ENCODE results near the gene IDS.
"Not testable (repeated sequence)": the region's sequence is repeated elsewhere in the genome, so short reads cannot be mapped to it uniquely, and the experiment has no call there.

IDS gene

DNA sequence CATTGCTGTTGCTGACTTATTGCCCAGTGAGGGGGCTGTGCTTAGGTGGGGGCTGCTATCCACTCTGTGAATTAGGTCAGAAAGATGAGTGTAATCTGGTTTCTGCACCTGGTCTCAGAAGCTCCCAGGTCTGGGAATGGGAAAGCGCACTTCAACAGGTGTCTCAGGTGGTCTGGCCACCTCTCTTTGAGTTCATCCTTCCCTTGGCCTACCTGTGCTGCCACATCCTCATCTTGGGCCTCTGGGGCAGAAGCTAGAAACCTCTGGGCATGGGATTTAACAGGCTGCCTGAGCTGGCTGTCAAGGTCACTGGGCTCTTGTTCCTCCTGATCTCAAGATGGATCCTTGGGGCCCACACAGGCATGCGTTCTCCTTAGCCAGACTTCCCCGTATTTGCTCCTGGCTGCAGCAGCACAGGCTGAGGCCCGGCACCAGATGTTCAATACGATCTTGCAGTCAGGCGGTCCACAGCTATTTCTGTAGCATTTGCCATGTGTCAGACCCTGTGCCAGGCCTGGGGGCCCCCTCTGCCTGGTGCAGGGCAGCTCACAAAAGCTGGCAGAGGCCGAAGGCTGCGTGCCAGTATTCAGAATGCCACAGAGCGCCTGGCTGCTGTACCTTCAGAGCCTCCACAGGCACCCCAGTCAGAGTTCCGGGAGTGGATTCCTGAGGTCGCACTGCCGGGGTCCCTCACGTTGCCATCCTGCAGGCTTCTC, 21.4 kb upstream of the IDS start:
- FAIRE-seq, result not testable (repeated sequence)

DNA sequence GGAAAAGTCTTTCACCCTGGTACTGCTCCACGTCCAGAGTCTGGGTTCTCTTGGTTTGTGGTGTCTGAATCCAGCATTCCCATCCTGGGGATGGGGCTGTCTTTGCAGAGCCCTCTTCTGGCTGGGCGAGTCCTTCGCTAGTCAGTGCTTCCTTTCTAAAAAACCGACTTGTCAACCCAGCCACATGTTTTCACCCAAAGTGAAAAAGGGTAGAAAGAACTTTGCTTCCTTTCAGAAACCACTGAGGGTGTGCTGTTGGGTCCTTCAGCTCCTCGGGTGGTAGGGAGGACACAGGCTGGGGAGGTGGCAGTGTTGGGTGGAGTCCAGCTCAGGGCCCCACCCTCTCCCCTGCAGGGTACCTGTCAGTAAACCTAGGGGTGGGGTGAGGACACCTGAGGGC, 20.8 kb upstream of the IDS start:
- not testable (repeated sequence) for FAIRE-seq

DNA sequence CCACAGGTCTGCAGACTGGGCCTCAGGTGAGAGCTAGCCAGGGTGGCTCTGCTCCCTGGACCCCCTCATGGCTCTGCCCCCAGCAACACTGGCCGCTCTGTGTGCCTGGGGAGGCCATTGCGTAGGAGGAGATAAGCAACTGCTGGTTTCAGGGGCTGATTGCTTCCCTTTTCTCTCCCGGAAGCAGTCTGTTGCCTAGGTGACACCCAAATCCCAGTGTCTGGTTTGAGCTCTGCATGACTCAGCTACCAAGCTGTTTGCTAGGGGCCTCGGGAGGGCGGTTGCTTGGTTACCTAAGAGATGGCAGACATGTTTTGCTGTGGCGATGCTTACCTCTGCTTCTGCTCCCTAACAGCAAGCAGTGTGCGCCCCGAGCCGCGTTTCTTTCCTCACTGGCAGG, 20.3 kb upstream of the IDS start:
- not testable (repeated sequence) for FAIRE-seq

DNA sequence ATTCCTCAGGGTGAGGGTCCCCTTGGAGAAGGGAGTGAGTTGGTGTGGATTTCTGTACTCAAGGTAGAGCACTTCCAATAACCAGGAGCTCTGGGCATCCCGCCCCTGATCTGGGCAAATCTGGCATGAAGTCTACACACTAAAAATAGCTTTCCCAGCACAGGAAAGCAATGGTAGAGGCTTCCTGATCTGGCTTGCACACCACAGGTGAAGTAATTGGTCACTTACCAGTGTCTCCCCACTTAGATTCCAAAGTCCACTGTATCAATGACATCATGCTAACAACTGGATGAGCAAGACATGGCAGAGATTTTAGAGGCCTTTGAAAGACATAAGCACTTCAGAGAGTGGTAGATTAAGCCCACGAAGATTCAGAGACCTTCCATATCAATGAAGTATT, 17.8 kb upstream of the IDS start:
- no peak for FAIRE-seq

DNA sequence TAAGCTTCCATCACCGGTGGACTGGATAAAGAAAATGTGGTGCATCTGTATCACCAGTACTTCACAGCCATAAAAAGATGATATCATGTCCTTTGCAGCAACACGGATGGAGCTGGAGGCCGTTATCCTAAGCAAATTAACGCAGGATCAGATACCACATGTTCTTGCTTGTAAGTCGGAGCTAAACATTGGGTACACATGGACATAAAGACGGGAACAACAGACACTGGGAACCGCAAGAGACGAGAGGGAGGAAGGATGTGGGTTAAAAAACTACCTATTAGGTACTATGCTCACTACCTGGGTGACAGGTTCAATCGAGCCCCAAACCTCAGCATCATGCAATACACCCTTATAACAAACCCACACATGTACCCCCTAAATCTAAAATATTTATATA, 16.3 kb upstream of the IDS start:
- no peak for FAIRE-seq

DNA sequence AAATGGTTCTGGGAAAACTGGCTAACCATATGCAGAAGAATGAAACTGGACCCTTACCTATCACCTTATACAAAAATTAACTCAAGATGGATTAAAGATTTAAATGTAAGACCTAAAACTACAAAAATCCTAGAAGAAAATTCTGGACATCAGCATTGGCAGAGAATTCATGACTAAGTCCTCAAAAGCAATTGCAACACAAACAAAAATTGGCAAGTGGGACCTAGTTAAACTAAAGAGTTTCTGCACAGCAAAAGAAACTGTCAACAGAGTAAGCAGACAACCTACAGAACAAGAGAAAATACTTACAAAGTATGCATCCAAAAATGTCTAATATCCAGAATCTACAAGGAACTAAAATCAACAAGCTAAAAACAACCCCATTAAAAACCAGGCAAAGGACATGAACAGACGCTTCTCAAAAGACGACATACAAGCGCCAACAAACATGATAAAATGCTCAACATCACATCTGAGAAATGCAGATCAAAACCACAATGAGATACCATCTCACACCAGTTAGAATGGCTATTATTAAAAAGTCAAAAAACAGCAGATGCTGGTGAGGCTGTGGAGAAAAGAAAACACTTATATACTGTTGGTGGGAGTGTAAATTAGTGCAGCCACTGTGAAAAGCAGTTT, 15.7 kb upstream of the IDS start:
- not testable (repeated sequence) for FAIRE-seq

DNA sequence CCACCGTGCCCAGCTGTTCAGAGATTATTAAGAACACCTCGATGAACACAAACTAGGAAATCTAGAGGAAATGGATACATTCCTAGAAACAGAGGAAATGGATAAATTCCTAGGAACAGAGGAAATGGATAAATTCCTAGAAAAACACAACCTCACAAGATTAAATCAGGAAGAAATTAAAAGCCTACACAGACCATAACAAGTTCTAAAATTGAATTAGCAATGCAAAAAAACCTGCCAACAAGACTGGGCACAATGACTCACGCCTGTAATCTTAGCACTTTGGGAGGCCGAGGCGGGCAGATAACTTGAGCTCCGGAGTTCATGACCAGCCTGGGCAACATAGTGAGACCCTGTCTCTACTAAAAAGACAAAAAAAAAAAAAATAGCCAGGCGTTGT, 13.1 kb upstream of the IDS start:
- FAIRE-seq, result no peak

DNA sequence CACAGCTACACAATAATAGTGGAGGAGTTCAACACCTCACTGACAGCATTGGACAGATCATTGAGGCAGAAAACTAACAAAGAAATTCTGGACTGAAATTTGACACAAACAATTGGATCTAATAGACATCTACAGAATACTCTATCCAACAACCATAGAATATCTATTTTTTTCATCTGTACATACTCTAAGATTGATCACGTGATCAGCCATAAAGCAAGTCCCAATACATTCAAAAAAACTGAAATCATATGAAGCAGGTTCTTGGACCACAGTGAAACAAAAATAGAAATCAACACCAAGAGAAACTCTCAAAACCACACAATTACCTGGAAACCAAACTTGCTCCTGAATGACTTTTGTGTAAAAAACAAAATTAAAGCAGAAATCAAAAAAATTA, 12.2 kb upstream of the IDS start:
- no peak for FAIRE-seq

DNA sequence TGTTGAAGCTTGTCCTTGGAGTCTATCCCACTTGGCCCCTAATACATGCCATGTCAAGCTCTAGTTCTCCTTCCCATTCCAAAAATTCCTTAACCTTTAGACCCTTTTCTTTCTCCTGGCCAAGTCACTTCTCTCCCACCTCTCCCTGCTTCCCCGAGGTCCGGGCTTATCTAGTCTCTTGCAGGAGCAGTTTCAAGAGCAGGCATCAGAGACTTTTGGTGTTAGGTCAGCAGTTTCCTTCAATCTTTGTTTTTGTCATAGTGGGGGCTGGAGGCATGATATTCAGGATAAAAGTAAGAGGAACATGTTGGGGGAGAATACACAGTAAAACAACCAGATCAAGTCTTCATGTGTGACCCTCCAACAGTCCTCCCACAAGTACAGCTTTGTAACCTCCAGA, 11.5 kb upstream of the IDS start:
- no peak for FAIRE-seq

DNA sequence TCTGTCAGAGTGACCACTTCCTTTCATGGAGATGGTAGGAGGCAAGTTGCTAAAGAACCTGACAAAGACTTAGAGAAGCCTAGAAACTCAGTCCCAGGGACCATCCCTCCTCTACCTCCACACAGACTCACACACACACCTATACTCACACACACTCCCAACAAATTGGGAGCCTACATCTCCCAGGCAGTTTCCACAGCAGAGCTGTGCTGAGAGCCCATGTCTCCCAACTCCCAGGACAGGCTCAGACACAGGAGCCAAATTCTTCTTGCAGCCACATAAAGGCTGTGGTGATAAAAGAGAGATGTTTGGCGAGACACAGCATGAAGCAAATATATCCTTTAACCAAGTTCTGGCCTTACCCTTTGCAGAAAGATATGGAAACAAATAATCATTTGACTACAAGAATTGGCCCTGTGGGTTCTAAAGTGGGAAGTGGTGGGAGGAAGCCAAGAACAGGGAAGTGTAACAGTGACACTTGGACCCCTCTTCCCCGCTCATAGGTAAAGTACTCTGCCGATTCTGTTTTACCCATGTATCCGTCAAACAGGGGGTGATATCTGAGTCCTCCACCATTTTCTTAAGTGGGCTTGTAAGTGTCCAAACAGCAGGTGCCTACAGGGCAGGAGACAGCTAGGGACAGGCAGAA, 11.0 kb upstream of the IDS start:
- FAIRE-seq, result no peak

DNA sequence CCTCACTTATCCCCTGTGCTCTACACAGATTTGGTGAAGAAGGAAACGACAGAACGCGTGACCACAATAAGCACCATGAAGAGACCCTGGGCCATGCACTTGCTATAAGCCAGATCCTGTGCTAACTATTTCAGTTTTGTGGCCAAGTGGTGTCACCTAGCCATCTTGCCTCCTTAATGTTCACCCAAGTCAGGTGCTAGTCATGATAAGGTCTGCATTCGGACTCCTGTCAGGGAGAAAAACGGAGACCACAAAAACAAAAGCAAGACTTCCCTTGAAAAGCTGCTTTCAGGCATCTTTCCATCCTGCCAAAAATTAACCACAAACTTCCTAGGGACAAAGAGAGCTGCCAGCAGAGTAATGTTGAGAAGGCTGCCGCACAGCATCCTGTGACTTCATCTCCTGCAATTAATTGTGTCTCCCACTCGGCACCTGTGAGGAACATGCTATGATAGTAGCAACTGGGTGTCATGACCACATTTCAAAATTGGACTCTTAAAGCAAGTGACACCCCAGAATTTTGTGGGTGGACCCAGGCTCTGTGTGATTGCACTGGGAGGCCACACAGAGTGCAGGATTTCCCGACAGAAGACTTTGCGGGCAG, 8.8 kb upstream of the IDS start:
- FAIRE-seq, result no peak

DNA sequence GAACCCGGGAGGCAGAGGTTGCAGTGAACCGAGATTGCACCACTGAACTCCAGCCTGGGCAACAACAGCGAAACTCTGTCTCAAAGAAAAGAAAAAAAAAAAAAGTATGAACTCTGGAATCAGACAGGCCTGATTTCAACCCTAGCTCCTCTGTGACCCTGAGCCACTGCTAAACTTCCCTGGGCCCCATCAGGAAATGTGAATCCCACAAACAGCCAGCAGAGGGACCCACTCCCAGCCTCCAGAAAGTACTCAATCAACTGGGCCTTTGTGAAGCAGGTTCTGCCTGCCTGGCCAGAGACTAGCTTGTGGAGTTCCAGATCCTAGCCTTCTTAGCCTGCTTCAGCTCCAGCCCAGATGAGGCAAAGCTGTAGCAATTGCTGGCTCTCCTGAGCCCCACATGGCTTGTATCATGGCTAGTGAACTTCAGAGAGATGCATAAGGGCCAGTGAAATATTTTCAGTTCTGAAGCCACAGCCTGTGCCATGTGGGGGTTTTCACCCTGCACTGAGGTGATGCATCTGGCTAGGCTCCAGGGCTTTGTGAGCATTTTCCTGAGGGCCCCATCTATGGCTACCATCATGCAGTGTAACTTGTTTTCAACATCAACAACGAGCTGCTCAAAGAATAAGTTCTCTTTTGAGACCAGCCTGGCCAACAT, 7.2 kb upstream of the IDS start:
- FAIRE-seq, result no peak

DNA sequence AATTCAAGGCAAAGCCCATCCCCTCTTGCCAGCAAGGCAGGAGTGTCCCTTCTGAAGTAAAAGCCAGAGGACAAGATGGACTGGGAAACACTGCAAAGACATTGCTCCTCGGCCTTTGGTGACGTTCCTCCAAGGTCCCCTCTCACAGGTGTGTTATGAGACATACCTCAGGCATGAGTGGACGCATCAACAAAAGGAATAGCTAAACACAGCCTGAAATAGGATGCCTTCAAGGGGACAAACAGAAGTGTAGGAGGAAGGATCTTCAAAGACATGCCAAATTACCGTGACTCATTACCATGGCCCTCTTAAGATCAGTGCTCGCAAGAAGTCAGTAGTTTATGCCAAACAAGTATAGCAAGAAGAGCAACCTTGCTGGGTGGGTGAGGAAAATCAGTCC, 6.0 kb upstream of the IDS start:
- no peak for FAIRE-seq

DNA sequence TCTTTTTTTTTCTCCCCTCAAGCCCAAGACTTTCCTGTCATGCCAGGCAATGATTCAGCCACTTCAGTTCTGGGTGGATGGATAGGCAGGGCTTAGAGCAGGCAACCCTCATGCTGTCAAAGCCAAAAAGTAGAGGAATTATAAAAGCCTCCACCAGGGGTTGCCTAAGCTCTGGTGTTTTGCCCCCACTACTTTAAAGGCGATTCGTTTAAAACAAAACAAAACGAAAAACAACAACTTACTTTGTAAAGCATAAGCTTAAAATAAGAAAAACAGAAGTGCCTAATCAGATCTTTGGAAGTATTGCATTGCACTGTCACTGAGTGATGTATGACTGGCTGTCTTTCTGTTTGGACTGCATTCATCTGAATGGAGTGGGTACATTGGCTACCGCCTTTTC, 5.3 kb upstream of the IDS start:
- FAIRE-seq, result no peak

DNA sequence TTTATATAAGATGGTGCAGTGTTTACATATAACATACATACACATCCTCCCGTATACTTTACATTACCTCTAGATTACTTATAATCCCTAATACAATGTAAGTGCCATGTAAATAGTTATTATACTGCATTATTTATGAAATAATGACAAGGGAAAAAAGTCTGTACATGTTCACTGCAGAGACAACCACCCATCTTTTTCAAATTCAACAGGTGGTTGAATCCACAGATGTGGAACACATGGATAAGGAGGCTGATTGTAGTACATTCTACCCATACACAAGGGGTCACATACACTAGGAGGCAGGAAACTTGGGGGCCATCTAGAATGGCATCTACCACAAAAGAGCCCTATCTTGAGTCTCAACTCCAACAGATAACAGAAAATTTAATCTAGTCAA, 3.4 kb upstream of the IDS start:
- no peak for FAIRE-seq

DNA sequence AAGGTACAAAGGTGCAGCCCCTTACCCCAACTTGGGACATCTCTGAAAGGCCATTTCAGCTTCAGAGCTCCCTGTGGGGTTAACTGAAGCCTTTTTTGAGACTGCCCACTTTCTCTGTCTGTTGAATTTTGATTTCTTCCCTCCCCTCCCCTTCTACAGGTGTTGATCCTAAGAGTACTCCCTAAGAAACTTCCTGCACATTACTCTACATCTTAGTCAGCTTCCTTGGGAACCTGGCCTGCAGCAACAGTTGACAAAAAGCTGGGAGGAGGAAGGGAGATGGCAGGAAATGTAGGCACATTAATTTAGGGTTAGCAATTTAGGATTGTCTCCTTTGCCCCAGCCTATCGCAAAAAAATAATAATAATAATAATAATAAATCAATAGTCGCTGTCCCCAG, 1.2 kb upstream of the IDS start:
- FAIRE-seq, result no peak

DNA sequence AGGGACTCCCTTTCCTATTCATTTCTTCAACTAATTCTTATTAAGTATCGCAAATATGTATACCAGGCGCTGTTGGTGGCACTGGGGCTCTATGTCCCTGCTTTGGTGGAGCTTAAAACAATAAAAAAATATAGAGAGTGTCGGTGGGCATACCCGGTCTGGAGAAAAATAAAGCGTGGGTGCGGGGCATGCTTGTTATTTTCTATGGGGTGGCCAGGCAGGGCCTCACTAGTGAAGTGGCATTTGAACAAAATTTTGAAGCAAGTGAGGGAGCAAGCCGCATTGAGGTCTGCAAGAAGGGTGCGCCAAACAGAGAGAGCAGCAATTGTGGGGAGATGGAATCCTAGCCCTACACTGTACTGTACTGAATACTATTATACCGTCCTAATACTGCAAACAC, 565 bp upstream of the IDS start:
- FAIRE-seq, result no peak

DNA sequence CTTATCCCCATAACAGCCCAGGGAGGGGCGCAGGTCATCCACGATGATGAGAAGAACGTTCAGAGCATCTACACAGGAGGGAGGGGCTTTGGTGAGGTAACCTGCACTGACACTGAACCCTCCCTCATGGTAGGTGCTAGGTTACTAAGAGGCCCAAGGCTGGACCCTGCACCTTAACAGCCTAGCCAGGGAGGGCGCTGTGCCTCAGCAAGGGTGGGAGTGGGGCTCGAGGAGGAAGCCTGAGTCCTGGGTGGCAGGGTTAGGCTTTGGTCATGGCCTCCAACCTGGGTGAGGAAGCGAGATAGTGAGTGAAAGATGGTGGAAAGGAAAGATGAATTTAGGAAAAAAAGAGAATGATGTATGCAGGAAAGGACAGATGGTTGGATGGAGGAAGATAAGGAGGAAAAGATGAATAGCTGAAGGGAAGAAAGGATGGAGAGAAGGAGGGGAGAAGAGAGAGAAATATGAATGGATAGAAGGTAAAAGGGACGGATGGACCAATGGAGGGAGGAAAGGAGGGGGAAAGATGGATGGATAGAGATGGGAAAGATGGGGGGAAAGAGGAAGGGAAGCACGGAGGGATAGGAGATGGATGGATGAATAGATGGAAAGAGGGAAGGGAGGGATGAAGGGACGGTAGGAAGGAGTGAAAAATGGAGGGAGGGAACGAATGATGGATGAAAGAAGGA, 736 bp downstream of the IDS start:
- no peak for FAIRE-seq

DNA sequence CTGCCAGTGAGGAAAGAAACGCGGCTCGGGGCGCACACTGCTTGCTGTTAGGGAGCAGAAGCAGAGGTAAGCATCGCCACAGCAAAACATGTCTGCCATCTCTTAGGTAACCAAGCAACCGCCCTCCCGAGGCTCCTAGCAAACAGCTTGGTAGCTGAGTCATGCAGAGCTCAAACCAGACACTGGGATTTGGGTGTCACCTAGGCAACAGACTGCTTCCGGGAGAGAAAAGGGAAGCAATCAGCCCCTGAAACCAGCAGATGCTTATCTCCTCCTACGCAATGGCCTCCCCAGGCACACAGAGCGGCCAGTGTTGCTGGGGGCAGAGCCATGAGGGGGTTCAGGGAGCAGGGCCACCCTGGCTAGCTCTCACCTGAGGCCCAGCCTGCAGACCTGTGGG, 1.7 kb downstream of the IDS start:
- FAIRE-seq, result not testable (repeated sequence)

DNA sequence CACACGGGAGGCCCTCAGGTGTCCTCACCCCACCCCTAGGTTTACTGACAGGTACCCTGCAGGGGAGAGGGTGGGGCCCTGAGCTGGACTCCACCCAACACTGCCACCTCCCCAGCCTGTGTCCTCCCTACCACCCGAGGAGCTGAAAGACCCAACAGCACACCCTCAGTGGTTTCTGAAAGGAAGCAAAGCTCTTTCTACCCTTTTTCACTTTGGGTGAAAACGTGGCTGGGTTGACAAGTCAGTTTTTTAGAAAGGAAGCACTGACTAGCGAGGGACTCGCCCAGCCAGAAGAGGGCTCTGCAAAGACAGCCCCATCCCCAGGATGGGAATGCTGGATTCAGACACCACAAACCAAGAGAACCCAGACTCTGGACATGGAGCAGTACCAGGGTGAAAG, 2.2 kb downstream of the IDS start:
- FAIRE-seq, result not testable (repeated sequence)

DNA sequence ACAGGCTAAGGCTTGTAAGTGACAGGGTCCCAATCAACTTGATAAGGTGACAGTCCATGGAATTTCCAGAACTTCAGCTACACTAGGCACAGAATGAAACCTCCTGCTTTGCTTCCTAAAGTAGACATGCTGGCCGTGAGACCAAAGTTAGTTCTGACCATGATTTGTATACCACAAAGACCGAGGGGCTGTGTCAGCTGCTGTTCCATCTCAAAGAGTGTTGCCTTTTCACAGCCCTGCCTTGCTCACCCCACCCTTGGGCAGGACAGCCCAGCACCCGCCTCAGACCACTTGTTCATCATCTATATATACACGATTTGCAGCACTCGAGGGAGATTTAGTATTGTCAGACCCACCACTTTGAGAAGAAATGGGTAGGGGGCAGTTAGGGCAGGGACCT, 5.3 kb downstream of the IDS start:
- FAIRE-seq, result no peak

DNA sequence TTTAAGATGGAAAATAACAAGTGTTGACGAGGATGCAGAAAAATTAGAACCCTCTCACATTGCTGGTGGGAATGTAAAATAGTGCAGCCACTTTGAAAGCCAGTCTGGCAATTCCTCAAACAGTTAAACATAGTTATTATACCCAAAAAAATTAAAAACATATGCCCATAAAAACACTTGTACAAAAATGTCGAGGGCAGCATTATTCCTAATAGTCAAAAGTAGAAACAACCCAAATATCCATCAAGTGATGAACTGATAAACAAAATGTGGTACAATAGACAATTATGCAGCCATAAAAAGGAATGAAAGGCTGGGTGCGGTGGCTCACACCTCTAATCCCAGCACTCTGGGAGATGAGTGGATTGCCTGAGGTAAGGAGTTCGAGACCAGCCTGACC, 6.3 kb downstream of the IDS start:
- no peak for FAIRE-seq

DNA sequence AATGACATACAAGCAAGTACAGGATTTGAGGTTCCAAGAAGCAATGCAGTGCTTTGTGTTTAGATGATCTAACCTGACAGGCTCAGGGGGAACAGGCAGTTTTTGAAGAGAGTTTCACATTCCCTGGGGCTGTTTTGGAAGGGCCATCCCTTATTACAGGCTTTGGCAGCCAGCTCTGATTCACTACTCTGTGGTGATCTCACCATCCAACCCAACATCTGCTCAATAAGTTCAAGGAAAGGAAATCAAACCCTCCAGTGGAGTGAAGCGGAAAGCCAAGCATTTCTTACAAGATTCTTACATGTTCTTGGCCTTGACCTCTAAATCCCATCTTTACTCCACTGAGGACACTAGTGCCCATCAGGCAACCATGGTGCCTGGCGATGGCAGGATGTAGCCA, 7.5 kb downstream of the IDS start:
- no peak for FAIRE-seq

Data from A204.1 (cell line).